Activated CD4-positive, CD25-positive, alpha-beta regulatory T cell treated with anti-CD3 and anti-CD28 coated beads, Interleukin-2, amount 50 U/mL, for 24 hours (primary cell): ENCODE measurements around the gene ATG101.

ENCODE experiments used
- ATAC-seq, 2 donors: fragments of 150-1000 bp; cut with Tn5 transposase; one replicate each; pipeline ENCODE4 v1.10.0; 2021; ENCODE audit warnings: mild to moderate bottlenecking in 1 of 2, moderate library complexity in 1 of 2

Gene ATG101

GRCh38 chr12:52042706-52043385 lies 26.9 kb upstream of the ATG101 start:
- no peak for ATAC-seq

DNA sequence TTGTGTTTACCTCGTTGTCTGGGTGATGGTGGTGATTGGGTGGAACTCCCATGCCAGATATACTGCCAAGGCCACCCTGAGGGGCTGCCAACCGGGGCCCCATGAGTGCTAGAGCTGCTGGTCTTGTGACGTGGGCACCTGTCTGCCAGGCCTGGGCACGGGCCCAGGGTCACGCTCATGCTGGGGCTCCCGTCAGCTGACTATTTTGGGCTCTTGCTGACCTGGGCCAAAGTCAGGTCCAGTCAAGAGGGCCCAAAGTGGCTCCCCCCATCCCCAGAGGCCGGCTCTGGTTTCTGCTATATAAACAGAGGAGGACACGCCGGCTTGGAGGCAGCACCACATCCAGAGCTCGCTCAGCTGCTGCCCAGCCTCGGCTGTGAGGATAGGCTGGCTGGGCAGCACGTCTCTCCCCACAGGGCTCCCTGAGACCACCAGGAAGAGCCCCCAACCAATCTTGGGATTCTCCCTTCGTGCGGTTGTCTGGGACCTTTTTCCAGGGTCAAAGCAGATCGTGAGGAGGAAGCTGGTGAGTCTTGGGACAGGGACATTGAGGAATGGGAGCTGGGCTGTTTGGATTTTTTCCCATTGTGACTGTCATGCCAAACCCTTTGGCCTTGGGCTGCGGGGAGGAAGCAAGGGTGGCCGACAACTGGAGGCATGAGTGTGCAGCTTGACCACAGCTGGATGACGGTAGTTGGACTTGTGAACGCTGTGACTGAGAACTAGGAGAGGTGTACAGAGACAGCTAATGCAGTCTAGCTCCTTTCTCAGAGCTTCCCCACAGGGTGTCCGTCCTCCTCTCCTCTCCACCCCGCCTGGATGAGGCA lies 26.2 kb upstream of the ATG101 start:
- no peak for ATAC-seq

DNA sequence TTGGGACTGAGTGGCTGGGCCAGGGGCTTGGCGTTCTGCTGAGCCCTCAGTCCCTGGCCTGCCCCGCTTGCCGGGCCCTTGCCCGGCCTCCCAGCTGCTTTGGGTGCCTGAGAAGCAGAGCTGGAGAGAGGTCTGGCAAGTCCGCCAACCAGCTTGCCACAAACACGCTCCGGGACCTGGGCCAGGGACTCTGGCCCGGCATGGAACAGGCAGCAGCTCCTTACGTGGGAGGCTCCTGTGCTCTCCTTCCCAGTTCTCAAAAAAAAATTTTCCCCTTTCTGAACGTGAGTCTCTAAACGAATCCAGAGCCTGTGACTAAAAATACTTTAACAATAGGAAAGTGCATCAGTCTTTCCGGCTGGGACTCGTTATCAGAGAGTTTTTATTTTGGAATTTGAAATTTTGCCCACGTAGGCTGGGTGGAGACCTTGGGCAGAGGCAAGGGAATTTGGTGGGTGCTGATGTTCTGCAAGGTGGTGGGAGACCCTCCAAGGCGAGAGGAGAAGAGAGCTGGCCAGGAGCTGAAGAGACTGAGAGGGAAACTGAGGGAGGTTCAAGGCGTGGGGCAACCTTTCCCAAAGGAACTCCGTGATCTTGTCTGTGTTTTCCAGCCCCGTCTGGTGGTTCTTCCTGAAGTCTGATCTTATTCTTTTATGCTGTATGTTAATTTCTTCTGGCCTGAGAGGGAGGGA lies 25.3 kb upstream of the ATG101 start:
- ATAC-seq, result no peak

GRCh38 chr12:52045794-52046199 lies 24.0 kb upstream of the ATG101 start:
- ATAC-seq, result no peak

DNA sequence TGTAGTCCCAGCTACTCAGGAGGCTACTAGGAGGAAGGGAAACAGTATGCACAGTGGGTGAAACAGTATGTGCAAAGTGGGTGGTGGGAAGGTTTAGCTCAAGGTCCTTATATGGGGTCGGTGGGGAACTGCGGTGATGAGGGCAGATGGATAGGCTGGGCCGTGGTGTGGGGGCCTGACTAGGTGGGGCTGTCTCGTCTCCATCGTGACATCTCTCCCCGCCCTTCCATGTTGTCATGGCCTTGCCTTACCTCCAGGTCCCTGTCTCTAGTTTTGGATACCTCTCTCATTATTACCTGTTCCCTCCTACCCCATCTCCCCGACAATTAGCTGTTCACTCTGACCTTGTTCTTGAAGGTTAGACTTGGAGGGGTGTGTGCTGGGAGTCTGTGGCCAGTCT lies 22.9 kb upstream of the ATG101 start:
- no peak for ATAC-seq

DNA sequence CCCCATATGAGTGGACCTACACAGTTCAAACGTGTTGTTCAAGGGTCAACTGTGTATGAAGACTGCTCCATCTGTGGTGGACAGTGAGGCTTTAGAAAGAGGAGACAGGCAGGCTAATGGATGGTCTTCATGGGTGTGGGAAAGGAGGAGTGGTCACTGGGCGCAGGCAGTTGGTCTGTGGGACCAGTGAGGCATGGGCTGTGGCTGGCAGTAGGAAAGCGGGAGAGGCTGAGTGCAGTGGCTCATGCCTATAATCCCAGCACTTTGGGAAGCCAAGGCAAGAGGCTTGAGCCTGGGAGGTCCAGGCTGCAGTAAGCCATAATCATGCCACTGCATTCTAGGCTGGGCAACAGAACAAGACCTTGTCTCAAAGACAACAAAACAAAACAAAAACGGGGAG lies 20.5 kb upstream of the ATG101 start:
- ATAC-seq, result no peak

GRCh38 chr12:52049688-52050087 lies 20.1 kb upstream of the ATG101 start:
- no peak for ATAC-seq

- ATAC-seq, result no peak
Observed at GRCh38 chr12:52050116-52050757, 19.5 kb upstream of the ATG101 start.

GRCh38 chr12:52050758-52051541 lies 18.8 kb upstream of the ATG101 start, which contains the start of gene NR4A1:
NR4A1 (plus strand) TSS chr12:52051442; CDS start chr12:52054329, 2,887 bp downstream.
- peak; percentile 90 to 93 for ATAC-seq

DNA sequence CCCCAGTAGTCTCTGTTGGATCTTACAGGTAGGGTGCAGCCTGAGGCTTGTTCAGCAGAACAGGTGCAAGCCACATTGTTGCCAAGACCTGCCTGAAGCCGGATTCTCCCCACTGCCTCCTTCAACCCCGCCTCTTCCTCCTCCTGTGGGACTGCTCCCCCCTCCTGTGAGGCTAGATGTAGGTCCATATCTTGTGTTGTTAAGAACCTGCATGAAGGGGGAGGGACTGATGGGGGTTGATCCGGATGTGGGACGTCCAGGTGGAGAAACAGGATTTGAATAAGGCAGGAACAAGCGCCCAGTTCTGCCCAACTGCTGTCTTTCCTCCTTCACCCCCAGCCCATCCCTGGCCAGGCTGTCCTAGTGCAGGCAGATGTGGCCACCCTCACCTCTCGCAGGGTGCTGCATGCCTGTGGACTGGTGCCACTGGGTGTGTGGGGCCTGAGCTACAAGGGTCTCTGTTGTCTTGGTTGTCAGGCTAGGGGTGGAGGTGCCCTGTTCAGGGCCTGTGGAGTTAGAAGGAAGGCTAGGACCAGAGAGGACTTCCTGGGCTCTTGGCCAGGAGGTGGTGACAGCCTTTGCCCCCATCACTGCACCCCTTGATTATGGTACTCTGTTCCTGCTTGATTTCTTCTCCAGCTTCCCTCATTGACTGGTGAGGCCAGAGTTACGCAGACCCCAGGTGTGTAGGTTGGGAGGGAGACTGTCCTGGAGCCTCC lies 17.2 kb upstream of the ATG101 start:
- no peak for ATAC-seq

- no peak for ATAC-seq
Observed at GRCh38 chr12:52053536-52054209, 16.1 kb upstream of the ATG101 start.

DNA sequence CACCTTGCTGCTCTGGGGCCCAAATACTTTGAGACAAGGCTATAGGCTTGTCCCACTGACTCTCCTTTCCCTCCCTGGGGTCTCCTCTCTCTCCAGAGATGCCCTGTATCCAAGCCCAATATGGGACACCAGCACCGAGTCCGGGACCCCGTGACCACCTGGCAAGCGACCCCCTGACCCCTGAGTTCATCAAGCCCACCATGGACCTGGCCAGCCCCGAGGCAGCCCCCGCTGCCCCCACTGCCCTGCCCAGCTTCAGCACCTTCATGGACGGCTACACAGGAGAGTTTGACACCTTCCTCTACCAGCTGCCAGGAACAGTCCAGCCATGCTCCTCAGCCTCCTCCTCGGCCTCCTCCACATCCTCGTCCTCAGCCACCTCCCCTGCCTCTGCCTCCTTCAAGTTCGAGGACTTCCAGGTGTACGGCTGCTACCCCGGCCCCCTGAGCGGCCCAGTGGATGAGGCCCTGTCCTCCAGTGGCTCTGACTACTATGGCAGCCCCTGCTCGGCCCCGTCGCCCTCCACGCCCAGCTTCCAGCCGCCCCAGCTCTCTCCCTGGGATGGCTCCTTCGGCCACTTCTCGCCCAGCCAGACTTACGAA lies 15.4 kb upstream of the ATG101 start:
- no peak for ATAC-seq

GRCh38 chr12:52054833-52055730 lies 14.7 kb upstream of the ATG101 start:
- no peak for ATAC-seq

- no peak for ATAC-seq
Observed at GRCh38 chr12:52055731-52056711, 13.8 kb upstream of the ATG101 start.

DNA sequence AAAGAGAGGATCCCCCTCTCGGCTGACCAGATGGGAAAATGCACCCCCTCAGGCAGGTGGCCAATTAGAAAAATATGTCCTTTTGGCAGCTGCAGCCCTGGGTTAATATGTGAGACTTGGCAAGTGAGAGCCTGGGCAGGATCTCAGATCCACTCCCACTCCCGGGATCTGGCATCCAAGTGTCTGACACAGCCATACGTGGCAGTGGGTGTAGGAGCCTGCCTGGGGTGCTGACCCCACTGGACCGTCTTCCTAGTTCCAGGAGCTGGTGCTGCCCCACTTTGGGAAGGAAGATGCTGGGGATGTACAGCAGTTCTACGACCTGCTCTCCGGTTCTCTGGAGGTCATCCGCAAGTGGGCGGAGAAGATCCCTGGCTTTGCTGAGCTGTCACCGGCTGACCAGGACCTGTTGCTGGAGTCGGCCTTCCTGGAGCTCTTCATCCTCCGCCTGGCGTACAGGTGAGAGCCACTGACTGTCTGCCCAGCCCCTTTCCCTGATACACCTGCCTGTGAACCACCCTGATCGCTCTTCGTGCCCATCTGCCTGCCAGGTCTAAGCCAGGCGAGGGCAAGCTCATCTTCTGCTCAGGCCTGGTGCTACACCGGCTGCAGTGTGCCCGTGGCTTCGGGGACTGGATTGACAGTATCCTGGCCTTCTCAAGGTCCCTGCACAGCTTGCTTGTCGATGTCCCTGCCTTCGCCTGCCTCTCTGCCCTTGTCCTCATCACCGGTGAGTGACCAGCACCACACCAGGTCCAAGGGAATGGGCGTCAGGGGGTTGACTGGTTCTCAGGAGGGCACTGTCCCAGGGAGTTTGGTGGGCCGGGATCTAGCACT lies 12.8 kb upstream of the ATG101 start:
- ATAC-seq, result no peak

DNA sequence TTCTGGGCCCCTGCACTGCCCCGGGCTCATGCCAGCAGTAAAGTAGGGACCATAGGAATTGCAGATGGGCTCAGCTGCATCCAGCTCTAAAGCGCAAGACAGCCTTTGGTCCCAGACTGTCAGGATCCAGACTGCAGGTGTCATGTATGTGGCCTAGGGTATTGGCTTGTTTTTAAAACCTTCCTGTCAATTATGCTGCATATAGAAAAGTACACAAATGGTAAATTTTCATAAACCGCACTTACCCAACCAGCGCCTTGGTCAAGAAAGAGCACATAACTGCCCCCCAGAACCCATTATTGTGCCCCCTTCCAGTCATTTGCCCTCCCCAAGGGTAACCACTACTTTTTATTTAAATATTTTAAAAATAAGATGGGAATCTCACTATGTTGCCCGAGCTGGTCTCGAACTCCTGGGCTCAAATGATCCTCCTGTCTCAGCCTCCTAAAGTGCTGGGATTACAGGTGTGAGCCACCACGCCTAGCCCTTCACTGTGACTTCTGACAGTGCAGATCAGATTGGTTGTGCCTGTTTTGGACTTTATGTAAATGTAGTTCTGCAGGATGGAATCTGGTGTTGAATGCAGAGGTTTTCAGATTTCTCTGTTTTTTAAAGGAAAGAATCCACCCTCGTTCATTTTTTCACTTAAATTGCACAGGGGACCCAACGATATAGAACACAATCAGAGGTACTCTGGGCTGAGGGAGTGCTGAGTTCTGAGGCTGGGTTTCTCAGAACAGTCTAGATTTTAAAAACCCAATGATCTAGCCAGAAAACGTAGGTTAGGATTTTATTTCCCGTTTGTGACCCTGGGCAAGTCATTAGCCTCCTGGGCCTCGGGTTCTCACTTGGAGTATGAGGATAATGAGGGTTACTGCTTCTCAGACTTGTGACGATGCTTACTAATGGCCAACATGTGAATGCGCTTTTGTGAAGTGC lies 11.9 kb upstream of the ATG101 start:
- ATAC-seq, result no peak
